Activated CD8-positive, alpha-beta memory T cell treated with anti-CD3 and anti-CD28 coated beads, Interleukin-2, amount 50 U/mL, for 4 hours (primary cell): ENCODE results near the gene SETD2.
"Not testable (repeated sequence)": the region's sequence is repeated elsewhere in the genome, so short reads cannot be mapped to it uniquely, and the experiment has no call there.

Source experiments
- DNase-seq: peaks from one replicate; pipeline ENCODE4 v3.0.0-alpha.2; 2020

The SETD2 gene, protein sequence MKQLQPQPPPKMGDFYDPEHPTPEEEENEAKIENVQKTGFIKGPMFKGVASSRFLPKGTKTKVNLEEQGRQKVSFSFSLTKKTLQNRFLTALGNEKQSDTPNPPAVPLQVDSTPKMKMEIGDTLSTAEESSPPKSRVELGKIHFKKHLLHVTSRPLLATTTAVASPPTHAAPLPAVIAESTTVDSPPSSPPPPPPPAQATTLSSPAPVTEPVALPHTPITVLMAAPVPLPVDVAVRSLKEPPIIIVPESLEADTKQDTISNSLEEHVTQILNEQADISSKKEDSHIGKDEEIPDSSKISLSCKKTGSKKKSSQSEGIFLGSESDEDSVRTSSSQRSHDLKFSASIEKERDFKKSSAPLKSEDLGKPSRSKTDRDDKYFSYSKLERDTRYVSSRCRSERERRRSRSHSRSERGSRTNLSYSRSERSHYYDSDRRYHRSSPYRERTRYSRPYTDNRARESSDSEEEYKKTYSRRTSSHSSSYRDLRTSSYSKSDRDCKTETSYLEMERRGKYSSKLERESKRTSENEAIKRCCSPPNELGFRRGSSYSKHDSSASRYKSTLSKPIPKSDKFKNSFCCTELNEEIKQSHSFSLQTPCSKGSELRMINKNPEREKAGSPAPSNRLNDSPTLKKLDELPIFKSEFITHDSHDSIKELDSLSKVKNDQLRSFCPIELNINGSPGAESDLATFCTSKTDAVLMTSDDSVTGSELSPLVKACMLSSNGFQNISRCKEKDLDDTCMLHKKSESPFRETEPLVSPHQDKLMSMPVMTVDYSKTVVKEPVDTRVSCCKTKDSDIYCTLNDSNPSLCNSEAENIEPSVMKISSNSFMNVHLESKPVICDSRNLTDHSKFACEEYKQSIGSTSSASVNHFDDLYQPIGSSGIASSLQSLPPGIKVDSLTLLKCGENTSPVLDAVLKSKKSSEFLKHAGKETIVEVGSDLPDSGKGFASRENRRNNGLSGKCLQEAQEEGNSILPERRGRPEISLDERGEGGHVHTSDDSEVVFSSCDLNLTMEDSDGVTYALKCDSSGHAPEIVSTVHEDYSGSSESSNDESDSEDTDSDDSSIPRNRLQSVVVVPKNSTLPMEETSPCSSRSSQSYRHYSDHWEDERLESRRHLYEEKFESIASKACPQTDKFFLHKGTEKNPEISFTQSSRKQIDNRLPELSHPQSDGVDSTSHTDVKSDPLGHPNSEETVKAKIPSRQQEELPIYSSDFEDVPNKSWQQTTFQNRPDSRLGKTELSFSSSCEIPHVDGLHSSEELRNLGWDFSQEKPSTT (N-terminal part only)

DNA sequence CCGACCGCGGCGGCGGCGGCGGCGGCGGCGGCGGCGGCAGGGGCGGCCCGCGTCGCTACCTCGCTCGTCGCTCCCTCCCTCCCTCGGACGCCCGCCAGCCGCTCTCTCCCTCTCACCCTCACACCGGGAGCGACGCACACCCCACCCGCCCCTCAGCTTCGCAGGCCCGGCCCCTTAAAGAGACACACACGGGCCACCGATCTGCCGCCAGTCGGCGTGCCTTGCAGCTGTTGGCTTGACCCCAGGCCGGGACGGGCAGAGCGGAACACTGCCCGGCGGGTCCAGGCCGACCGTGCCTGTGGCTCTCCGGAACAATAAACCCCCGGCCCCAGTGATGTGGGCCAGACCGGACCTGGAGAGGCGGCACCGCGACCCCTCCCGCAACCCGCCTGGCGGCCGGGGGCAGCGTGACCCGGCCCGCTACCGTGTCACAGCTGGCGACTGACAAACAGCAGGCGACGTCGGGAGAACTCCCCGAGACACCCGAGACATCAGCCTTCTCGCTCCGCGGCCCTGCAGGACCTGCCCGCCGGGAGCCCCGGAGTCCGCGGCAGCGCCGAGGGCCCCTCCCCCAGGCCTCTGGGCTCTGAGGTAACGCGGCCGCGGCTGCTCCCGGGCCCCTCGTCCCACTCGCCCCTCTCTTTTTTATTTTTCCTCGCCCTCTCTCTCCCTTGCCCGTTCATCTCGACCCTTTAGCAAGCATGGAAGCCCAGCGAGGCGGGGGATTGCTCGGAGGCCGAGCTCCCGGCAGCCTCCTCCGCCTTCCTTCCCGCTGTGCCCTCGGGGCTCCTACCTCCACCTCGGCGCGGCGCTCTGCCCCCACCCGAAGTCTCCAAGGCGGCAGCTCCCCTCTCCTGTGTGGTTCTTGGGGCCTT, at the start of gene SETD2:
Gene SETD2 (minus strand): TSS at position 107 of the 875 bp plus-strand sequence. CDS start 189 bp downstream, outside the sequence.
- peak; percentile 86 for DNase-seq

DNA sequence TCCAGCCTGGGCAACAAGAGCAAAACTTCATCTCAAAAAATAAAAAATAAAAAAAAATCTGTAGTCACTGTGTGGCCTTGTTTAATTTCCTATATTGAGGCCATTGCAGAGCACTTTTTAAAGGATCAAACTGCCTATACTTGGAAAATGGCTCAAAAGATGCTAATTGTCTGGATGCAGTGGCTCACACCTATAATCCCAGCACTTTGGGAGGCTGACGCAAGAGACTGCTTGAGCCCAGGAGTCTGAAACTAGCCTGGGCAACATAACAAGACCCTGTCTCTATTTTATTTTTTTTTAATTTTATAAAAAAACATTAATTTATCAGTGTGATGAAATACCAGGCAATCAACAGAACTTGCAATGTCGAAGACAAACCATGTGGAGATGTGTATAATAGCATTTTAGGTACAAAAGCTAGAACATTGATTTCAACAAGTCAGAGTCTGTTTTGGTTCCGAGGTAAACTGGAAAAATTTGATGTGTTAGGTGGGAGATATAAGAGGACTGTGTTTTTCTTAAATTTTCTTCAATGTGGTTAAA, 47.0 kb upstream of the SETD2 start:
- DNase-seq = no peak

DNA sequence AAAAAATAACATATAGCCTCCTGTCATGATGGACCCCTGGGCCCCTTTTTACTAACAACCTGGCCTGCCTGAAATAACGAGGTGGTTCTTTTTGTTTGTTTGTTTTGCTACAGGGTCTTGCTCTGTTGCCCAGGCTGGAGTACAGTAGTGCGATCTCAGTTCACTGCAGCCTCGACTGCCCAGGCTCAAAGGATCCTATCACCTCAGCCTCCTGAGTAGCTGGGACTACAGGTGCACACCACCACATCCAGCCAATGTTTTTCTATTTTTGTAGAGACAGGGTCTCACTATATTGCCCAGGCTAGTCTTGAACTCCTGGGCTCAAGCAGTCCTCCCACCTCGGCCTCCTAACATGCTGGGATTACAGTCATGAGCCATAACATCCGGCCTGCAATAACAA, 42.1 kb upstream of the SETD2 start:
- not testable (repeated sequence) for DNase-seq

DNA sequence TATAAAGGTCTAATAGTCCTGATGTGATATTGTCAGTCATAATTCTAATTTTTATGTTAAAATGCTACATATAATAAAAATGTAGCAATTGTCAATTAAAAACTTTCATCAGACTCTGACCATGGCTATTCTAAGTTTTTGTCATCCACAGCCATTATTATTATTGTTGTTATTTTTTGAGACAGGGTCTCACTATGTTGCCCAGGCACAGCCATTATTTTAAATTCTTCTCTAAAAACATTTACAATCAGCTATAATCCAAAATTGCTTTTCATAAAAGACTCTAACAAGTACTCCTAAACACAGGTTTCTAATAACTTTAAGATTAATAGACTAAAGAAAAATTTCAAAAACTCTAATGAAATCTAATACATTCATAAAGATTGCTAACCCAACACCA, 41.0 kb upstream of the SETD2 start:
- no peak for DNase-seq

DNA sequence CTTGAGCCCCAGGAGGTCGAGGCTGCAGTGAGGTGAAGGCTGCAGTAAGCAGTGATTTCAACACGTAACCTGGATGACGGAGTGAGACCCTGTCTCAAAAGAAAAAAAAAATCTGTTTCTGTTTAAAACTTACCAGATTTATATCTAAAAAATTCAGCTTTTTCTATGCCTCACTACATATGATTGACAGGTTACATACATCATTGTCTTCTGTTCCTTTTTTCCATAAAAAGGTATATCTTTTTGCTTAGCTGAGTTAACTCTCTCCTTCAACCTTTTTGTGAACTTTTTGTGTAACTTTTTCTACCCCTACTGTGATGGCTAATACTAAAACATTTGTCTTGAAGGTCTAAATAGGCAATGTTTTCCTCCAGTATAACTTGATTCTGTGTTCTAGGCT, 38.6 kb upstream of the SETD2 start:
- no peak for DNase-seq

DNA sequence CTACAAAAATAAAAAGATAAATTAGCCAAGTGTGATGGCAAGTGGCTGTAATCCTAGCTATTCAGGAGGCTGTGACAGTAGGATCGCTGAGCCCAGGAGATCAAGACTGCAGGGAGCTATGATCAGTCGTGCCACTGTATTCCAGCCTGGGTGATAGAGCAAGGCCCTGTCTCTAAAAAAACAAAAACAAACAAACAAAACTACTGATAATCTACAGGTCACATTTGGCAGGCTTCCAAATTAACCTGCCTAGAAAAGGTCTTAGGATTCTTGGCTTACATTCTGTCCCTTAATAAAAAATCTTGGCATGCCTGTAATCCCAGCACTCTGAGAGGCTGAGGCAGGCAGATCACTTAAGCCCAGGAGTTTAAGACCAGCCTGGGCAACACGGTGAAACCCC, 33.4 kb upstream of the SETD2 start:
- DNase-seq = no peak

DNA sequence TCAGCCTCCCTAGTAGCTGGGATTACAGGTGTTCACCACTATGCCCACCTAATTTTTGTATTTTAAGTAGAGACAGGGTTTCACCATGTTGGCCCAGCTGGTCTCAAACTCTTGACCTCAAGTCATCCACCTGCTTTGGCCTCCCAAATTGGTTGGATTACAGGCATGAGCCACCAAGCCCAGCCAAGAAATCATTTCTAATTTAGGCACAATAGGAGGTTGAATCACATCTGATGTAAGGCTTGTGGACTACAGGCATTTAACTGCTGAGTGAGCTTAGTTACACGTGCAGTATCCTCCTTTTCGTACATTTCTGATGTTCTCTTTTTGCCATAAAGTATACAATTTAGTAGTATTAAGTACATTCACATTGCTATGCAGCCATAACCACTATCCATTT, 31.1 kb upstream of the SETD2 start:
- no peak for DNase-seq

DNA sequence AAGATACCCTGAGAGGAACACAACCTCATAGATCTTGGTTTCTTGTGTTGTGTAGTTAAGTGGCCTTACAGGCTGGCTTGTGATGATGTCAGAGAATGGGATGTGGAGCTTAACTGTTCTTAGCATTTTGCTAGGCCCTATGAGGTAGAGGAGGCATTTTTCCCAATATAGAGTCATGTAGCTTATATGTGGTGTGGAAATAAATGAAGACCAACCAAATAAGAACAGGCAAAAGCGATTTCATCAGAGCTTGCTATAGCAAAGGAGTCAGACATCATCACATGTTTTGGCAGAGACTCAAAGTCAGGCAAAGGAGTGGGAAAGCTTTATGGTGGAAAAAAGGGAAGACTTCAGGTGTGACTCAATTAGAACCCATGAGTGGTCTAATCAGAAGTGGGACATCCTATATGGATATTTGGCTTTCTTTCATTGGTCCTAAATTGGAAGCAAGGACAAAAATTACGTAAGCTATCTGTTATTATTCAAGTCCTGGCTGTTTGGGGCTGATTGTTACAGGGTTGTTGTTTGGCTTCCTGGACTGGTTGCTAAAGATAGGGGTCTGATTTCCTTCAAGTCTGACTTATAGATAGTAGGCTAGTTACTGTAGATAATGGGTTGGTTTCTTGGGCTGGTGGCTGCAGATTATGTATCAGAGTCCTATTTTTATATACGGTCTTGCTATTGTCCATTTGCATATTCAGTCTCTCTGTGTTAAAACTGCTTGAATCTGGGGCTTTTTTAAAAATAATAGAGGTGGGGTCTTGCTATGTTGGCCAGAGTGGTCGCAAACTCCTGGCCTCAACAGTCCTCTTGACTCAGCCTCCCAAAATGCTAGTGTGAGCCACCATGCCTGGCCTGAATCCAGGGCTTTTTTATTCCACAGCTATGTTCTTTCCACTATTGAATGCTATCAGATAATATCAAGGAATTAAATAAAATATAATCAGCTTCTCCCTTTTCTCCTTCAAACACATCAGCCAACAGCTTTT, 30.3 kb upstream of the SETD2 start:
- DNase-seq = no peak

DNA sequence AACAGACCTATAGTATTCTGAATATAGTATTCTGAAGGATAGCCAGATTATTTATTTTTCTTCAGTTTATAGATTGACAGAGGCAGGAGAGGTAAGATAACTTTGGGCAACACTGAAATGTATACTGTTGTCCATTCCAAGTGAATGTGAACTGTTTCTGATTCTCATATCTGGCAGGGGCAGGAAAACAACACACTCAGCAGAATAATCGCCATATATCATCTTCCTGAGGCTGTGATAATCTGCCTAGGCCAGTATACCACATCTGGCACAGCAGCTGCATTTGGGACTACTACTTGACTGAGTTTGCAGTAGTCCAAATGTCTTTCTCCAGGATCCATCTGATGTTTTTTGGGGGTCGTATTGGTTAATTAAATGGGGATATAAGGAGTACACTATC, 22.4 kb upstream of the SETD2 start:
- no peak for DNase-seq

DNA sequence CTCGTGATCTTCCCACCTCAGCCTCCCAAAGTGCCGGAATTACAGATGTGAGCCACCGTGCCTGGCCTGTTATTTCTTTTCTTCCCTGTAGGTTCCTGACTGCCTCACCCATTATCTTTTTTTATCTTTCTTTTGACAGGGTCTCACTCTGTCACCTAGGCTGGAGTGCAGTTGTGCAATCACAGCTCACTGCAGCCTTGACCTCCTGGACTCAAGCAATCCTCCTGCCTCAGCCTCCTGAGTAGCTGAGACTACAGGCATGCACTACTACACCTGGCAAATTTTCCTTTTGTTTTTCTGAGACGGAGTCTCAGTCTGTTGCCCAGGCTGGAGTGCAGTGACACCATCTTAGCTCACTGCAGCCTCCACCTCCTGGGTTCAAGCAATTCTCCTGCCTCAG, 17.8 kb upstream of the SETD2 start:
- DNase-seq = not testable (repeated sequence)

DNA sequence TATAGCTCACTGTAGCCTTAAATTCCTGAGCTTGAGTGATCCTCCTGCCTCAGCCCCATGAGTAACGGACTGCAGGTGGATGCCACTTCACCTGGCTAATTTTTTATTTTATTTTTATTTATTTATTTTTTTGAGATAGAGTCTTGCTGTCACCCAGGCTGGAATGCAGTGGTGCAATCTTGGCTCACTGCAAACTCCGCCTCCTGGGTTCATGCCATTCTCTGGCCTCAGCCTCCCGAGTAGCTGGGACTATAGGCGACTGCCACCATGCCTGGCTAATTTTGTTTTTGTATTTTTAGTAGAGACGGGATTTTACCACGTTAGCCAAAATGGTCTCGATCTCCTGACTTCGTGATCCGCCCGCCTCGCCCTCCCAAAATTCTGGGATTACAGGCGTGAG, 16.1 kb upstream of the SETD2 start:
- not testable (repeated sequence) for DNase-seq

DNA sequence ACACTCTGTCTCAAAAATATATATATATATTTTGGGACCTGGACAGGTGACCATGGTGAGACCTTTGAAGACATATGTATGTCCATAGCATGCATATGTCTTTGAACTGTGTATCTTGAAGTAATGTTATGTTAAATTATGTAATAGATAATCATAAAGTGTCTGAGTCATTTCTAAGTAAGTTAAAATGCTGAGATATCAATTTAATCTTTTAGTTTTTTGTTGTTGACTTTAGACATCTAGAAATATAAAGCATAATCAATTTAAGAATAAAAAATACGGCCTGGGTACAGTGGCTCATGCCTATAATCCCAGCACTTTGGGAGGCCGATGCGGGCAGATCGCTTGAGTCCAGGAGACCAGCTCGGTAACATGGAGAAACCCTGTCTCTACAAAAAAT, 12.7 kb upstream of the SETD2 start:
- no peak for DNase-seq

DNA sequence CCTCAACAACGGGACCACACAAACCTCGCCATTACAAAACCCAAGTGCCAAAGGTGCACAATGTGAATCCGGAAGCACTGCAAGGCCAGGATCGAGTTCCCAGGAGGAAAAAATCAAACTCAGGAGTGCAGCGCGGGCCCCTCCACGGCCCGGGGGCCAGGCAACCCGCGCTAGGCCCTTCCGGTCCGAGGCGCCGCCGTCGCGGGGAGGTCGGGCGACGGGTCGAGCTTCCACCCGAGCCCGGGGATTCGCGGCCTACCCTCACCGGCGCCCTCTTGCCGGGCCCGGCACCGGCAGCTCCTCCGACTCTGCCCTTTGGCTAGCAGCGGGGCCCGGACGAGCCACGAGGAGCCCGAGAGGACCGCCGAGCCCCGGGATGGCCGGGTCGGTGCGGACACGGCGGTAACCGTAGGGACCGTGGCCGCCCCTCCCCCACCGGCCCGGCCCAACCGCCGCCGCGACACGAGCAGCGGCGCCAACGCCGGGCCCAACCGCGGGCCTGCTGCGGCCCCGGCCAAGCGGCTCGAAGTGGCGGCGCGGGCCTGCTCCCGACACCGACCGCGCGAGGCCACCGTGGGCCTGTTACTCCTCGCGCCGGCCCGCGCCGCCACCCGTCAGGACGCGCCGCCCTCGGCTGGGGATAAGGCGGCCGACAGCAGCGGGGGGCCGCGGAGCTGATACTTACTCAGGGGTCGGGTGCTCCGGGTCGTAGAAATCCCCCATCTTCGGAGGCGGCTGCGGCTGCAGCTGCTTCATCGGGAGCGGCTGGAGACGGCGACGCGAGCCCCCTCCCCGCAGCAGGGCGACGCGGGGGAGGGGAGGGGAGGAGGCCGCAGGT, 525 bp downstream of the SETD2 start:
- DNase-seq = peak; percentile 56

DNA sequence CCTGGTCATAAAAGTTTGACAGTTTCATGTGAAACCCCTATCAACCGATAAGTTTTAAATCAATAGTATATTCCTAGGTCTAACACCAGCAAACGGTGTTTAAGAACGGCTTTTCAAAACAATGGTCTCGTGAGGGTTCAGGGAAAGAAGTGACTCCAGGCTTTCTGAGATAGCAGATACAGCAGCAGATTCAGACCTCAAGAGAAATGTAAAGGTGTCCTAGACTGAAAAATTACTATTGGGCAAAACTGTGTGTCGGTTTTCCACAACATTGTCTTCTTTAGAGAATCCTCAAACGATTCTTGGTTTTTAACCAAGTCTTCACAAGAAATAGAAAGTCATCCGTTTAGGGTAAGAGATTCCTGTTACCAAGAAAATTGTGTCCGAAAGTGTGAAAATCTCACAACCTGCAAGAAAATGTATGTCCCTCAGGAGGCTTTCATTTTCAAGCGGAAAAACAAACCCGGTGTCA, 1.2 kb downstream of the SETD2 start:
- DNase-seq = no peak

DNA sequence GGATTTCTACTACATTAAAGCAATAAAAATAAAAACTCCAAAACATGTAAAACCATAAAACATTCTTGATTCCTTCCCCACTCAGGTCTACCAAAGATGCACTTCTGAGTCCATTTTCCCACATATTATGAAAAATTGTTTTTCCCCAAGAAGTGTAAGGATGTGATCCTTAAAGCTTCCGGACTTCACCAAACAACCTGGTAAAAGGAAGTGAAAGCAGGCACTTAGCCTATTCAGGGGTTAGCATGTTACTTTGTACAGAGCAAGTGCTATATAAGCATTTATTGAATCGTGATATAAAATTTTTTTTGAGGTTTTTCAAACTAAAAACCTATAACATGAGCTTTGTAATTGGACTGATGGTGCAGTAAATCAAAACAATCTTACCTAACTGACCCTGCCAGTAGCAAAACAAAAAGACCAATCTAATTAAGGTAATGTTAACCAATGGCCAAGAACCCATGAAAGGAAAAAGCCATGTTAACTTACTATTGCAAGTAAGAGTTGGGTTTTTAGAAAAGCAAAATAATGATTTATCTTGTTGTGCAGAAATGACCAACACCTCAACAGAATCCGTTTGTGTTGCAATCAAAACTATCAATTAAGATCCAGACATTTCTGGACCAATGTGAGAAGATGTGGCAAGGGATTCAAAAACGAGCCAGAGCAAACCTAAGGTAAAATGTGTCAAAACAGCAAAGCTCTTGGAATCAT, 1.8 kb downstream of the SETD2 start:
- no peak for DNase-seq

DNA sequence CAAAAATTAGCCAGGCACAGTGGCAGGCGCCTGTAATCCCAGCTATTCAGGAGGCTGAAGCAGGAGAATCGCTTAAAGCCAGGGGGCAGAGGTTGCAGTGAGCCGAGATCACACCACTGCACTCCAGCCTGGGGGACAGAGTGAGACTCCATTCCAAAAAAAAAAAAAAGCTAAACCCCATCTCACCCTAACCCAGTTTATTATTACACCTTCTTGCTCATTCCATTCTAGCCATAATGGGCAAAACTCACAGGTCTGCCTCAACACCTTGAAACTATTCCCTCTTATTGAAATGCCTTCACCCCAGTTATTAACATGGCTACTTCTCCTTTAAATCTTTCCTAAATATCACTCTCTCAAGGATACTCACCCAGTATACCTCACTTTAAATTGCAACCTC, 4.1 kb downstream of the SETD2 start:
- DNase-seq = no peak

DNA sequence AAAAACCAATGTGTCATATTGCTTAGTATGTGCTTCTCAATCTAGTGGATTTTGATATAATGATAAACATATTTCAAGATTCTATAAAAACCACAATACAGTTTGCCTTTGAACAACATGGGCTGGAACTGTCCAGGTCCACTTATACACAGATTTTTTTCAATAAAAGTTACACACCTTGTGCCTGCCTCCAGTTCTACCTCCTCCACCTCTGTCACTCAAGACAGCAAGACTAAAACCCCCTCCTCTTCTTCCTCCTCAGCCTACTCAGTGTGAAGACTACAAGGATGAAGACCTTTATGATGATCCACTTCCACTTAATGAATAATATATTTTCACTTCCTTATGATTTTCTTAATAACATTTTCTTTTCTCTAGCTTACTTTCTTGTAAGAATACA, 5.7 kb downstream of the SETD2 start:
- DNase-seq = no peak

DNA sequence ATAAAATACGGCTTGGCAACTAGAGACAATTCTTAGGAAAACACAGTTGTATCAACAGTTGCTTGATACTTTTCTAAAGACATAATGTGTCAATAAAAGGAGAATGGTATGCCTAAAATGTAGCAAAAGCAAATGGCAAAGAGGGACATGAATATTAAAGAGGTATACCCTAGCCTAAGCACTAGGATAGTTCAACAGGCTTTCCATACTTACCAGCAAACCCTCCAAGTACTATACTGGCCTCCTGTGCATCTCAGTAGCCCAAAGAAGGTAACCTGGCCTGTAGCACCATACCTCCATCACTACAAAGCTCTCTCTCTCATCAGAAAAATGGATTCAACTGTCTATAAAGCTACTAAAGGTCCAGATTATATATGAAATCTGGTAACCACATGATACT, 7.5 kb downstream of the SETD2 start:
- no peak for DNase-seq

DNA sequence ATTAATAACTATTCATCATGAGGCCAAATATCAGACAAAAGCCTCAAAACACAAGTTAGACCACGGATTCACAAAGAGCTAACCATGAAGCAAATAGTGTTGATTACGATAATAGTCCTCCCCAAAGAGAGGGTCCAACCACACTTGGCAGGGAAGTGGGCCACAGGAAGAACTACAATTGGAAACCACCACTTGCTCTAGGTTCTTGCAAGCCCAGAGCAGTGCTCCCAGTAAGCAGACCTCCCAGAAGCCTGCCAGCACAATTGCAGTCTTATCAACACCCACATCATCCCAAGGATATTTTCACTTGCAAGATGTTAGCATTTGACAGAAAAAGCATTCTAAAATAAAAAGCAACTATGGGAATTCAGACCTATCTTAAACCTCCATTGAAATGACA, 11.3 kb downstream of the SETD2 start:
- no peak for DNase-seq
